Measurements from ENCODE around the gene CENPS. TPM values are rescaled to one million over a fixed set of nuclear protein-coding genes. Genes with fewer than 3 reads are reported as not detected.
"Not testable (repeated sequence)": the region's sequence is repeated elsewhere in the genome, so short reads cannot be mapped to it uniquely, and the experiment has no call there.

The CENPS gene
- total RNA-seq, 2 experiments from 2014 or later: 10.0 to 11.5 TPM

DNA sequence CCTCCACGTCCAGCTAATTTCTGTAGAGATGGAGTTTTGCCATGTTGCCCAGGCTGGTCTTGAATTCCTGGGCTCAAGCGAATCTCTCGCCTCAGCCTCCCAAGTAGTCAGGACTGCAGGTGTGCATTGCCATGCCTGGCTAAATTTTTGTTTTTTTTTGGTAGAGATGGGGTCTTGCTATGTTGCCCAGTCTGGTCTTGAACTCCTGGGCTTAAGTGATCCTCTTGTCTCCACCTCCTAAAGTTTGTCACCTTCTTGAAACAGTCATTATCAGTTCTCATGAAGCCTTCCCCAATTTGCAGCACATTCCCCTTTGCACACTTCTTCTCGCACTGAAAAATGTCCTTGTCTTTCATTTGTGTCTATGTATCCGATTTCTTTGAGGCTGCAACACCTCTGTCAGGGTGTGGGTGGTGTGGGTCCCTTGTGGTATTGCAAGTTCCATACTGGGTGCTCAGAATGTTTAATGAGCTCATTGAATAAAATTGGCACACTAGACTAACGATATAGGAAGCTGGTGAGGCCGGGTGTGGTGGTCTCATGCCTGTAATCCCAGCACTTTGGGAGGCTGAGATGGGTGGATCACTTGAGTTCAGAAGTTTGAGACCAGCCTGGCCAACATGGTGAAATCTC lies 16.7 kb downstream of the CENPS start:
- Mint-ChIP-seq H3K27ac (no peak overlapping the region), H3K9me3 (no peaks in the 10 kb centered on the region), H3K4me1 (no peaks in the 10 kb centered on the region), H3K4me3 (no peak overlapping the region), H3K27me3 (no peaks in the 10 kb centered on the region), H3K36me3 (no peaks in the 10 kb centered on the region)
- DNase-seq: no peak
- POLR2A ChIA-PET: no interaction called here
- ATAC-seq (ENCODE audit: low read depth): no peak

DNA sequence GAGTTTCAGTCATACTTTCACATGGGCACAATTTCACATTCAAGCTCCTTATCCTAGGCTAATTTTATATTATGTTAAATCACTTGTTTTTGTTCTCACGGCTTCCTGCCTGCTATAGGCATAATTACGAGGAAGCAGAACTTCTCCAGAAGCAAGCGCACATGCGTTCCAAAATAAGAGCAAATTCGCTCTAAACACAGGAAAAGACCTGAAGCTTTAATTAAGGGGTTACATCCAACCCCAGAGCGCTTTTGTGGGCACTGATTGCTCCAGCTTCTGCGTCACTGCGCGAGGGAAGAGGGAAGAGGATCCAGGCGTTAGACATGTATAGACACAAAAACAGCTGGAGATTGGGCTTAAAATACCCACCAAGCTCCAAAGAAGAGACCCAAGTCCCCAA lies 19.5 kb downstream of the CENPS start, which contains the start of gene CORT:
Gene CORT (plus strand): TSS at position 281 of the 400 bp plus-strand sequence. CDS start 193 bp downstream, outside the sequence.
- H3K4me1 Mint-ChIP-seq: no peaks in the 10 kb centered on the region
- peaks cover 3% of the 10 kb centered on the region for H3K36me3 Mint-ChIP-seq
- DNase-seq (no peak), ATAC-seq (ENCODE audit: low read depth) (no peak)
- no peak within 1 kb of the TSS for H3K4me3 Mint-ChIP-seq
- POLR2A ChIA-PET: no interaction called here
- no peaks in the 10 kb centered on the region for H3K9me3 Mint-ChIP-seq
- H3K27ac Mint-ChIP-seq: no peak within 1 kb of the TSS
- no peaks in the 10 kb centered on the region for H3K27me3 Mint-ChIP-seq

DNA sequence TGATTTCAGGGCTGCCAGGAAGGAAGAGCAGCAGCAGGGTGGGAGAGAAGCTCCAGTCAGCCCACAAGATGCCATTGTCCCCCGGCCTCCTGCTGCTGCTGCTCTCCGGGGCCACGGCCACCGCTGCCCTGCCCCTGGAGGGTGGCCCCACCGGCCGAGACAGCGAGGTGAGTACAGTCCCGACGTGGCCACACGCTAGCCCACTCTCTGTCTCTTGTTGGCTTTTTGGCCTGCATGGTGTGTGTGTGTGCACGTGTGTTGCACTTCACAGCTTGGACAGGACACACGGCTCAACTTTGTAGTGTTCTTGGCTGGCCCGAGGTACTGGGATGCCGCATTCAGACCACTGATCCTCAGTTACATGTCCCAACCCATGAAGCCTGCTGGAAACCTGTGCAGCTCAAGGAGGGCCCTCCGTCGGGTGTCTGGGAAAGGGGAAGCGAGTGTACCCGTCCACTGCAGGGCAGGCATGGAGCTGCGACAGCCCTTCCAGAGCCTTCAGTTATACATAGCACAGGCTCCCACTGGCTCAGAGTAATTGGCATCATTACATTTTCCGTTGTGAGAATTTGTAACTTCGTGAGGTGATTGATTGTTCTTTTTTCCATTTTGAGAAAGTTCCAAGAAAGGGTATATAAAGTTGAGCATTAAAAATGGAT lies 20.1 kb downstream of the CENPS start:
- Mint-ChIP-seq H3K4me3 (no peak overlapping the region), H3K9me3 (no peaks in the 10 kb centered on the region), H3K27me3 (no peaks in the 10 kb centered on the region), H3K27ac (no peak overlapping the region), H3K36me3 (peaks cover 3% of the 10 kb centered on the region), H3K4me1 (no peaks in the 10 kb centered on the region)
- ATAC-seq (ENCODE audit: low read depth) (no peak), DNase-seq (no peak)
- POLR2A ChIA-PET: no interaction called here

DNA sequence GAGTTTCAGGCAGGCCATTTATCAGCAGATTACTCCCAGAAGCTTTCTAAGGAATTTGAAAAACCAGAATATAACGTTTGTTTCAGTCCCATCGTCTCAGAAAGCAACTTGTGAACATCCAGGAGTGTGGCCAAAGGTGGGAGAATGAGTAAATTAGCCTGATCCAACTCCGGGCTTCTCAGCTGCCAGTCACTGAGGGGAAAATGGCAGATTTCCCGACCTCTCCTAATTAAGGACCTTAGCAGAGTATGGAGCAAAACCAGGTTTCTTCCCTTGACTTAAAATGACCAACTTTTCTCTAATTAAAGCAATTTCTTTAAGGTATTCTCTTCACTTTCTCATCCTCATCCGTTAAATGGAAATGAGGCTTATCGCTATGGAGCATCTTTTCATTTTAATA lies 20.6 kb downstream of the CENPS start:
- Mint-ChIP-seq H3K4me3 (no peak overlapping the region), H3K27ac (no peak overlapping the region), H3K36me3 (peaks cover 5% of the 10 kb centered on the region), H3K27me3 (no peaks in the 10 kb centered on the region), H3K9me3 (no peaks in the 10 kb centered on the region), H3K4me1 (no peaks in the 10 kb centered on the region)
- DNase-seq: no peak
- POLR2A ChIA-PET: no interaction called here
- ATAC-seq (ENCODE audit: low read depth): no peak

DNA sequence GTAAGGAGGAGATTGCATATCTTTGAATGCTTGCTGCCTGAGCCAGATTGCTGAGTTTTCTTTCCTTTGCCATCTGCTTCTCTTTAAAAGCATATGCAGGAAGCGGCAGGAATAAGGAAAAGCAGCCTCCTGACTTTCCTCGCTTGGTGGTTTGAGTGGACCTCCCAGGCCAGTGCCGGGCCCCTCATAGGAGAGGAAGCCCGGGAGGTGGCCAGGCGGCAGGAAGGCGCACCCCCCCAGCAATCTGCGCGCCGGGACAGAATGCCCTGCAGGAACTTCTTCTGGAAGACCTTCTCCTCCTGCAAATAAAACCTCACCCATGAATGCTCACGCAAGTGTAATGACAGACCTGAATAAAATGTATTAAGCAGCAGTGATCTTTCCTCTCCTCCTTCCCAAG lies 21.1 kb downstream of the CENPS start:
- H3K27ac Mint-ChIP-seq: no peak overlapping the region
- no peak overlapping the region for H3K4me3 Mint-ChIP-seq
- DNase-seq (no peak), ATAC-seq (ENCODE audit: low read depth) (no peak)
- no peaks in the 10 kb centered on the region for H3K4me1 Mint-ChIP-seq
- H3K9me3 Mint-ChIP-seq: no peaks in the 10 kb centered on the region
- H3K27me3 Mint-ChIP-seq: no peaks in the 10 kb centered on the region
- POLR2A ChIA-PET: no interaction called here
- H3K36me3 Mint-ChIP-seq: peaks cover 9% of the 10 kb centered on the region

DNA sequence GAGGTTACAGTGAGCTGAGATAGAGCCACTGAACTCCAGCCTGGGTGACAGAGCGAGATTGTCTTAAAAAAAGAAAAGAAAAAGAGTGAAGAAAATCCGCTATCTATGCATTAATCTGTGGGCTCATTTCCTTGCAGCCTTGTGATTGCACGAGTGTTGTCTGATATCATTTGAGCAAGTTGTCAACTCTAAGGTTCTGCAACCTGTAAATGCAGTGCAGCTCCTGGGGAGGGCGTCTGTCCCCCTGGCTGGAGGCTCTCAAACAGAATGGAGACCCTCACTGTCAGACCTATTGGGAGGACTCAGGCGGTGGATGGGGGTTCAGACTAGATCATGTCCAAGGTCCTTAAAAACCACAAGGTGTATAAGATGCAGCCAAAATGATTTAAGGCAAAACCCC lies 25.8 kb downstream of the CENPS start:
- DNase-seq (no peak), ATAC-seq (ENCODE audit: low read depth) (no peak)
- Mint-ChIP-seq H3K4me3 (no peak overlapping the region), H3K36me3 (peaks cover 13% of the 10 kb centered on the region), H3K9me3 (no peaks in the 10 kb centered on the region), H3K4me1 (peaks cover 7% of the 10 kb centered on the region), H3K27me3 (no peaks in the 10 kb centered on the region), H3K27ac (no peak overlapping the region)
- POLR2A ChIA-PET: interaction anchor here (0.7 kb wide), 2 partner anchors 15 to 652 kb away, joined by 3 to 5 read pairs; no protein-coding TSS in a partner anchor

DNA sequence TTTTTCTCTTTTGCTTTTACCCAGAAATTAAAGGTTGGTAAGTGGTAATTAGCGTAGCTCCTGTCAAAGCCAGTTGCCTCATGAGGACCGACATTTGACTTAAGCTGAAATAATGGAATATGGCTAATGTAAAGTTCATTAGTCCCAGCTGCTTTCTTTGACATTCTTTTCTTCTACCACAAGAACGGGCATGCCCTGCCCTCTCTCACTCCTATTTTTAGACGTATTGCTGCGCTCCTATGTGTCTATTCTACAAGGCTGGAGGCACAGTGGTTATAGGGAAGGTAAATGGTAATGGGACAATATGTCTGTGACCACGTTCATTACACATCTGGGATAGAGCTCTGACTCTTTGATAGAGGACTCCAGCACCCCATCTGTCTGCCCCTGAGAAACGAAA lies 26.4 kb downstream of the CENPS start:
- peaks cover 7% of the 10 kb centered on the region for H3K4me1 Mint-ChIP-seq
- no peak overlapping the region for H3K27ac Mint-ChIP-seq
- POLR2A ChIA-PET: interaction anchor here (0.7 kb wide), 1 partner anchor 15 kb away, joined by 3 read pairs; no protein-coding TSS in a partner anchor

DNA sequence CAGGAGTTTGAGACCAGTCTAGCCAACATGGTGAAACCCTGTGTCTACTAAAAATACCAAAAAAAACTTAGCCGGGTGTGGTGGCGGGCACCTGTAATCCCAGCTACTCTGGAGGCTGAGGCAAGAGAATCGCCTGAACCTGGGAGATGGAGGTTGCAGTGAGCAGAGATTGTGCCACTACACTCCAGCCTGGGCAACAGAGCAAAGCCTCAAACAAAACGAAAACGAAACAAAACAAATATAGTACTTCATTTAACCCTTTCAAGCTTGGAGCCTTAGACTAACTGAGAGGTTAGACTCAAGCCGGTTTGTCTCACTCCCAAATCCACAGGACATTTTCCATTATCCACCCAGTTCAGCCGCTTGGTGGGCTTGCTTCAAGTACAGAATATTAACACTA lies 27.2 kb downstream of the CENPS start:
- POLR2A ChIA-PET; H3K27ac Mint-ChIP-seq; H3K9me3 Mint-ChIP-seq; H3K4me1 Mint-ChIP-seq; ATAC-seq (ENCODE audit: low read depth); H3K27me3 Mint-ChIP-seq; DNase-seq: not testable (repeated sequence)
- Mint-ChIP-seq H3K36me3 (peaks cover 13% of the 10 kb centered on the region), H3K4me3 (peak overlapping the region; percentile 5)

More for the DNA sequence above, 26.4 kb downstream of the CENPS start:
- Mint-ChIP-seq H3K36me3 (peaks cover 13% of the 10 kb centered on the region), H3K27me3 (no peaks in the 10 kb centered on the region), H3K9me3 (no peaks in the 10 kb centered on the region), H3K4me3 (no peak overlapping the region)
- ATAC-seq (ENCODE audit: low read depth) (no peak), DNase-seq (no peak)

DNA sequence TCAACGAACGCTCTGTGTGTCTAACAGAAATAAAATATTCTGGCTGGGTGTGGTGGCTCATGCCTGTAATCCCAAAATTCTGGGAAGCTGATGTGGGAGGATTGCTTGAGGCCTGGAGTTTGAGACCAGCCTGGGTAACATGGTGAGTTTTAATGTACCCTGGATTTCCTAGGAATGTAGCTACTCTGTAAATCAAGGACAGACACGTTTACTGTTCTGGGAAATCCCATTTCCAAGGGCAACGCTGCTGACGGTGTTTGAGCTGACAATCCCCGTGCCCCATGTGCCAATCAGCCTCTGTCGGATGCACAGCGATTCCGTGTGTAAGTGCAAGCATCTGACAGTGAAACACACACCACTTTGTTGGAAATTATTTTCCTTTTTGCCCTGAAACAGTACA lies 27.6 kb downstream of the CENPS start:
- Mint-ChIP-seq H3K9me3 (no peaks in the 10 kb centered on the region), H3K27ac (no peak overlapping the region), H3K36me3 (peaks cover 13% of the 10 kb centered on the region), H3K4me3 (no peak overlapping the region), H3K4me1 (peaks cover 7% of the 10 kb centered on the region), H3K27me3 (no peaks in the 10 kb centered on the region)
- DNase-seq (no peak), ATAC-seq (ENCODE audit: low read depth) (no peak)
- POLR2A ChIA-PET: no interaction called here

DNA sequence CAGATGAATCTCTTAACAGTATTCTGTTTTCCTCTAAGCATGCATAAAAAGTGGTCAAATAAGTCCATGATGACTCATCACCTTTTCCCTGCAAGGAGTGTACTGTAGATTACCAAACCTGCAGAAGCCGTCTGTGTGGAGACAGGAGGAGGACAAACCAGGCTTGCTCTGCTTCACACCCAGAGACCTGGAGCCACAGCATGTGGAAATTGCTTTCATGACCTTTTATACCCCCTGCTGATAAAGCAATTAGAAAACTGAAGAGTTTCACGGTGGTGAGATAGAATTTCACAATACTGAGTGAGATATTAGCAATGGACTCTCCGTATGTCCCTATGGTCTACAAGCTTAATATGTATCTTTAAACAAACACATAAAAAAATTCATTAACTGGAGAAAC lies 29.0 kb downstream of the CENPS start:
- Mint-ChIP-seq H3K27me3 (no peaks in the 10 kb centered on the region), H3K27ac (peak overlapping the region; percentile 19), H3K4me3 (no peak overlapping the region), H3K36me3 (peaks cover 14% of the 10 kb centered on the region), H3K9me3 (no peaks in the 10 kb centered on the region), H3K4me1 (peaks cover 7% of the 10 kb centered on the region)
- ATAC-seq (ENCODE audit: low read depth): no peak
- POLR2A ChIA-PET: no interaction called here
- no peak for DNase-seq

DNA sequence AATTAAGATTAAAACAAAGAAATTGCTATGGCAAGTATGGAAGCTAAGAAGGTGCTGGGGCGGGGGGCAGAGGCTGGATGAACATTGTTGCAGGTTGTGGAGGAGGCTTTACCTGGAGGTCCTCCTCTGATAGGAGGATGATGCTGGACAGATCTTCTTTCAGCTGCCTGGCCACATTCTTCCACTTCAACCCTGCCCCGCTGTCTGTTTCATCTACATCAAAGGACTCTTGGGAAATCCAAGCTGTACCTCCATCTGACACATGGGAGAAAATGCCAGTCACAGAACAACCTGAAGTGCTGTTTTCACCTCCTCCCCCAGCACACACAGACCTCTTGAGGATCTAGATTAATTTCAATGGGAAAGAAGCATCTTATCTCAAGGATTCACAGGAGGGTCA lies 36.8 kb downstream of the CENPS start:
- H3K4me1 Mint-ChIP-seq: peaks cover 9% of the 10 kb centered on the region
- peaks cover 13% of the 10 kb centered on the region for H3K36me3 Mint-ChIP-seq
- no peaks in the 10 kb centered on the region for H3K9me3 Mint-ChIP-seq
- POLR2A ChIA-PET: interaction anchor here (0.6 to 0.7 kb wide), 2 partner anchors 13 to 57 kb away, joined by 3 to 4 read pairs; no protein-coding TSS in a partner anchor
- no peak overlapping the region for H3K27ac Mint-ChIP-seq
- H3K27me3 Mint-ChIP-seq: no peaks in the 10 kb centered on the region
- ATAC-seq (ENCODE audit: low read depth): no peak
- no peak overlapping the region for H3K4me3 Mint-ChIP-seq
- DNase-seq: no peak

DNA sequence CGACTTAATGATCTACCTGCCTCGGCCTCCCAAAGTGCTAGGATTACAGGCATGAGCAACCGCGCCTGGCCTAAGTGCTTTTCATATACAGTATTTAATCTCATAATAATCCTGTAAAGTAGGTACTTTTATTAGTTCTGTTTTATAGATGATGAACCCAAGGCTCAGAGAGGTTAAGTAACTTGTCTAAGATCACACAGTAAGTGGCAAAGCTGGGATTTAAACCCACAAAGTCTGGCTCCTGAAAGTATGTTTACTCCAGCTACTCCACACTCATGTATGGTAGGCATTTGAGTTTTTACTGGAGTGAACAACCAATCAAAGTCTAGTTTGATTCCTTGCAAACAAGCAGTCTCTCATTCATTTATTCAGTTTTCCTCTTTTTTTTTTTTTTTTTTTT lies 39.8 kb downstream of the CENPS start:
- H3K36me3 Mint-ChIP-seq: peaks cover 9% of the 10 kb centered on the region
- H3K27ac Mint-ChIP-seq: no peak overlapping the region
- POLR2A ChIA-PET: no interaction called here
- no peaks in the 10 kb centered on the region for H3K27me3 Mint-ChIP-seq
- DNase-seq (no peak), ATAC-seq (ENCODE audit: low read depth) (no peak)
- peaks cover 25% of the 10 kb centered on the region for H3K4me1 Mint-ChIP-seq
- H3K9me3 Mint-ChIP-seq: no peaks in the 10 kb centered on the region
- H3K4me3 Mint-ChIP-seq: no peak overlapping the region

DNA sequence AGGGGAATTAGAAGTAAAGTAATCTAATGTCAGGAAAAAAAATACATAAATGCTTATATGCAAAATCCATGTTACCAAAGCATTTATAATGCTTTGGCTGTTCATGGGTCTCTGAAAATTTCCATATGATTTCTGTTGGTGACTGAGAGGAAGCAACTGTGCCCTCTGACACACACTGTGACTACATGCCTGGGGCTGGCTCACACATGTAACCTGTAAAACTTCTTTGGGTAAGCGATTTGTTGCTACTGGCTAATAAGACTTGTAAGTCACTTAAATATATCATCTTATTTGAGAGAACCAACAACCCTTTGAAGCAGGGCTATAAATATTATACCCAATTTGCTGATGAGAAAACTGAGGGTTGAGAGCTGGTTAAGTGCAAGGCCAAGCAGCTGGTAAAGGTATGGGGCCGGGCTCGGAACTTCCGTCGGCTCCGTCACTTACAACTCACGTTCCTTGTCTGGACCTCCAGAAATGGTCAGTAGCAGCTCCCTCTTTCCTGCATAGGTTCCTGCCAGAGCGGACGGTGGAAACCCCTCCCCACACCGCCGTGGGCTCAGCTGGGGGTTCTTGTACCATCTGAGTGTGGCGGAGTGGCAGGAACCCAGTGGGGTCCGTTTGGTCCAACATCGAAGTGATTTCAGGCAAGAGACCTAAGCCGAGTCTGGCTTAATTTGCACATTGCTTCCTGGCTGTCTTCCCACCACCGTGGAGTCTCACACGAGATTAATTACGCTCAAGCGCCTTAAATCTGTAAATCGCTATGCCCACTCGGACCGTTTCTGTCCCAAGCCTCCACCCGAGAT lies 41.4 kb downstream of the CENPS start:
- POLR2A ChIA-PET: interaction anchor here (0.6 to 0.9 kb wide), 2 partner anchors 15 to 41 kb away, joined by 3 read pairs; no protein-coding TSS in a partner anchor
- H3K27me3 Mint-ChIP-seq: no peaks in the 10 kb centered on the region
- peaks cover 38% of the 10 kb centered on the region for H3K4me1 Mint-ChIP-seq
- peak overlapping the region; percentile 93 for H3K4me3 Mint-ChIP-seq
- H3K9me3 Mint-ChIP-seq: no peaks in the 10 kb centered on the region
- ATAC-seq (ENCODE audit: low read depth) (no peak), DNase-seq (no peak)
- peak overlapping the region; percentile 92 for H3K27ac Mint-ChIP-seq
- peaks cover 7% of the 10 kb centered on the region for H3K36me3 Mint-ChIP-seq
